Adipocyte (in vitro differentiated cells): Measurements from ENCODE around the gene RERE.
A peak's percentile ranks its signal among the peaks of the same experiment; 100 is the strongest.

Experiments
- DNase-seq: peaks from one replicate; pipeline ENCODE4 v3.0.0-alpha.2; 2015; ENCODE audit warnings: low read depth
- H3K27me3 ChIP-seq: replicated peaks from 2 replicates; pipeline ENCODE4 v1.7.0; 2013; ENCODE audit warnings: mild to moderate bottlenecking, low read length, moderate library complexity; ENCODE audit not compliant: control insufficient read depth, insufficient read depth
- H3K36me3 ChIP-seq: 2 replicates; pipeline ENCODE4 v1.7.0; 2013; ENCODE audit warnings: low read length, mild to moderate bottlenecking, moderate library complexity; ENCODE audit not compliant: control insufficient read depth, insufficient read depth, severe bottlenecking
- H3K4me1 ChIP-seq: 2 replicates; pipeline ENCODE4 v1.7.0; 2013; ENCODE audit warnings: mild to moderate bottlenecking, low read length, moderate library complexity; ENCODE audit not compliant: control insufficient read depth, insufficient read depth
- H3K4me3 ChIP-seq: 2 replicates; pipeline ENCODE4 v1.7.0; 2013; ENCODE audit warnings: mild to moderate bottlenecking, low read length, moderate library complexity
- H3K9ac ChIP-seq: 2 replicates; pipeline ENCODE4 v1.7.0; 2013; ENCODE audit warnings: mild to moderate bottlenecking, low read length, moderate library complexity
- H3K9me3 ChIP-seq: 2 replicates; pipeline ENCODE4 v1.7.0; 2013; ENCODE audit warnings: mild to moderate bottlenecking, low read length, moderate library complexity; ENCODE audit not compliant: control insufficient read depth

RERE gene

DNA sequence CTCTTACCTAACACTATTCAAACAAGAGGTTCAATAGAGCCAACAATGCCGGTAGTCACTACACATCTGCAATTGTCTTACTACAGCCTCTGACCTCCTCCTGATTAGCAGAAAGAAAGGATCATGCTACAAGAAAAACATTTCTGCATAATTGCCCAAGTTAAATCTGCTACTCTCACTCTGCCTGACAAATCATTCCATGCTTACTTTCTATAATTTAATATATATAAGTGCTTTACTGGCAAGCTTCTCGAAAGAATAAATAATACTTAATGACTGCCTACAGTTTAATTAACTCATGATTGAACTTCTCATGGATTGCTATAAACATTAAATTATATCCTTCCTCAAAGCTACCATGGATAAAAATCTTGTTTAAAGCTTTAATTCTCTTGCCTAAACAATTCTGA lies 343.5 kb downstream of the RERE start:
- H3K27me3 ChIP-seq: no peaks in the 10 kb centered on the region
- H3K4me3 ChIP-seq: no peak overlapping the region
- DNase-seq: no peak
- peaks cover 29% of the 10 kb centered on the region for H3K4me1 ChIP-seq
- no peaks in the 10 kb centered on the region for H3K36me3 ChIP-seq
- no peak overlapping the region for H3K9ac ChIP-seq
- H3K9me3 ChIP-seq: no peaks in the 10 kb centered on the region

- Histone ChIP-seq H3K9ac (no peak overlapping the region), H3K9me3 (no peaks in the 10 kb centered on the region), H3K4me1 (peaks cover 26% of the 10 kb centered on the region), H3K36me3 (no peaks in the 10 kb centered on the region), H3K4me3 (no peak overlapping the region), H3K27me3 (no peaks in the 10 kb centered on the region)
- DNase-seq: no peak
Measured at GRCh38 chr1:8473121-8473875, 344.1 kb downstream of the RERE start.

DNA sequence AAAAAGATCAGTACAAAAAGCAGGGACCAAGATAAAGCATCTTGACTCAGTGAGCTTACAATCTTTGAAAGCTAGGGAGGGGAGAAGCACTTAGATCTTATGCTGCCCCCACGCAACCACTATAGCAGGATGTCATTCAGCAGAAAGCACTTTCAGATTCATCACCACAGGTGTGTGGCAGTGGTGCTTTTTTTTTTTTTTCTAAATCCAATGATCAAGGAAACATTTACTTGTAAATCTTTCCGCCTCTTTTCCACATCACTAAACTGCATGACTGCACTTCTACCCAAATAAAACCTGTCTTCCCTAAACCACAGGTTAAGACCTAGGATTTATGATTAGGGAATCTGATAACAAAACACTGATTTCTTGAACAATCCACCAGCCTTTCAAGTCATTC lies 344.8 kb downstream of the RERE start:
- Histone ChIP-seq H3K4me1 (peaks cover 20% of the 10 kb centered on the region), H3K9ac (no peak overlapping the region), H3K27me3 (no peaks in the 10 kb centered on the region), H3K4me3 (no peak overlapping the region), H3K9me3 (no peaks in the 10 kb centered on the region), H3K36me3 (no peaks in the 10 kb centered on the region)
- DNase-seq: no peak

- H3K27me3 ChIP-seq: no peaks in the 10 kb centered on the region
- no peaks in the 10 kb centered on the region for H3K9me3 ChIP-seq
- no peak for DNase-seq
- H3K4me3 ChIP-seq: no peak overlapping the region
- H3K36me3 ChIP-seq: no peaks in the 10 kb centered on the region
- H3K9ac ChIP-seq: no peak overlapping the region
- peaks cover 8% of the 10 kb centered on the region for H3K4me1 ChIP-seq
Measured at GRCh38 chr1:8471451-8471850, 346.0 kb downstream of the RERE start.

DNA sequence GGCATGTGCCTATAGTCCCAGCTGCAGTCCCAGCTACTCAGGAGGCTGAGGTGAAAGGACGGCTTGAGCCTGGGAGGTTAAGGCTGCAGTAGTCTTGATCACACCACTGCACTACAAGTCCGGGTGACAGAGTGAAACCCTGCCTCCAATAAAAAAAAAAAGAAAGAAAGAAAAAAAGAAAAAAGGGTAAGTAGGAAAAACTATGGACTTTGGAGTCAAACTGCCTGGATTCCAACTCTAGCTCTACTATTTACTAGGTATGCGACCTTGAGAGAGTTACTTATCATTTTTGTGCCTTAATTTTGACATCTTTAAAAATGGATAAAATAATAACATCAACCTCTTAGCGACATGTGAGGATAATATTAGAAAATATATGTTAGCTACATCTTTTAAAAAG lies 348.7 kb downstream of the RERE start:
- H3K4me3 ChIP-seq: no peak overlapping the region
- DNase-seq: no peak
- H3K9ac ChIP-seq: no peak overlapping the region
- no peaks in the 10 kb centered on the region for H3K36me3 ChIP-seq
- H3K4me1 ChIP-seq: peaks cover 6% of the 10 kb centered on the region
- H3K9me3 ChIP-seq: no peaks in the 10 kb centered on the region
- H3K27me3 ChIP-seq: no peaks in the 10 kb centered on the region

GRCh38 chr1:8467308-8467707 lies 350.1 kb downstream of the RERE start:
- Histone ChIP-seq H3K4me1 (peaks cover 20% of the 10 kb centered on the region), H3K9me3 (no peaks in the 10 kb centered on the region), H3K36me3 (no peaks in the 10 kb centered on the region), H3K27me3 (no peaks in the 10 kb centered on the region), H3K9ac (no peak overlapping the region), H3K4me3 (no peak overlapping the region)
- no peak for DNase-seq

- DNase-seq: no peak
- H3K9me3 ChIP-seq: no peaks in the 10 kb centered on the region
- H3K27me3 ChIP-seq: no peaks in the 10 kb centered on the region
- no peak overlapping the region for H3K4me3 ChIP-seq
- H3K9ac ChIP-seq: no peak overlapping the region
- H3K36me3 ChIP-seq: no peaks in the 10 kb centered on the region
- peaks cover 20% of the 10 kb centered on the region for H3K4me1 ChIP-seq
Measured at GRCh38 chr1:8465692-8466091, 351.7 kb downstream of the RERE start.

- no peak for DNase-seq
- H3K27me3 ChIP-seq: no peaks in the 10 kb centered on the region
- no peak overlapping the region for H3K9ac ChIP-seq
- no peak overlapping the region for H3K4me3 ChIP-seq
- H3K9me3 ChIP-seq: no peaks in the 10 kb centered on the region
- no peaks in the 10 kb centered on the region for H3K36me3 ChIP-seq
- H3K4me1 ChIP-seq: peaks cover 20% of the 10 kb centered on the region
Measured at GRCh38 chr1:8465013-8465412, 352.4 kb downstream of the RERE start.

GRCh38 chr1:8464377-8464776 lies 353.1 kb downstream of the RERE start:
- no peak for DNase-seq
- no peak overlapping the region for H3K9ac ChIP-seq
- no peaks in the 10 kb centered on the region for H3K36me3 ChIP-seq
- no peaks in the 10 kb centered on the region for H3K27me3 ChIP-seq
- H3K4me1 ChIP-seq: peaks cover 20% of the 10 kb centered on the region
- no peak overlapping the region for H3K4me3 ChIP-seq
- no peaks in the 10 kb centered on the region for H3K9me3 ChIP-seq

GRCh38 chr1:8463144-8463927 lies 354.1 kb downstream of the RERE start:
- Histone ChIP-seq H3K4me1 (peaks cover 20% of the 10 kb centered on the region), H3K9ac (peak overlapping the region; percentile 83)

GRCh38 chr1:8462371-8462892 lies 355.0 kb downstream of the RERE start:
- Histone ChIP-seq H3K4me1 (peaks cover 20% of the 10 kb centered on the region), H3K27me3 (no peaks in the 10 kb centered on the region), H3K36me3 (no peaks in the 10 kb centered on the region), H3K9me3 (no peaks in the 10 kb centered on the region), H3K4me3 (no peak overlapping the region), H3K9ac (no peak overlapping the region)
- no peak for DNase-seq

More at GRCh38 chr1:8463144-8463927, 354.1 kb downstream of the RERE start:
- H3K9me3 ChIP-seq: no peaks in the 10 kb centered on the region
- no peaks in the 10 kb centered on the region for H3K27me3 ChIP-seq
- peak; percentile 85 for DNase-seq
- H3K4me3 ChIP-seq: peak overlapping the region; percentile 61
- no peaks in the 10 kb centered on the region for H3K36me3 ChIP-seq
